ENCODE measurements around the gene FAM120C. TPM values are rescaled to one million over a fixed set of nuclear protein-coding genes. Genes with fewer than 3 reads are reported as not detected.

FAM120C gene
- total and polyA plus RNA-seq, 3 experiments from 2014 or later, result 4.8 to 9.0 (median 8.2) TPM

DNA sequence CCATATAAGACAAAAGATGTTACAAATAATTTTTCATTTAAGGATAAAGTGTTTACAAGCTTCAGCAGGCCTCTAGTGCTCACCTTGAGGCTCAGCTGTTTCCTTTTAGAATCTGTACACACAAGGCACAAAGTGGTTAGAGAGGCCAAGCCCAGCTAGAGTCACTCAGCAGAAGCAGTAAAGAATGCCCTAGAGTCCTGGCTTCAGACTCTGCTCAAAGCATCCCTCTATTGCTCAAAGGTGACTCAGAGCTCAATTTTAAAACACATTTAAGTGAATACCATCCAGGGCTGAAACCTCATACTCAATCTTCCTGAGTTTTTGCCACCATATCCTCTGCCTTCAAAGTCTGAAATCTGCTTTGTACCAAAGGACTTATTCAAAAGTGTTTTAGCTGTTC lies 116.2 kb downstream of the FAM120C start:
- Mint-ChIP-seq H3K4me1 (no peaks in the 10 kb centered on the region), H3K9me3 (no peaks in the 10 kb centered on the region), H3K4me3 (no peak overlapping the region), H3K36me3 (peaks cover 0 to 4% (median 2%) of the 10 kb centered on the region in 3 donors), H3K27me3 (peaks cover 0 to 3% of the 10 kb centered on the region in 2 donors), H3K27ac (no peak overlapping the region)
- DNase-seq, result no peak
- Histone ChIP-seq H3K9me3 (ENCODE audit: low read length) (no peaks in the 10 kb centered on the region), H3K27me3 (ENCODE audit: insufficient read depth, low read length, poor library complexity, severe bottlenecking) (no peaks in the 10 kb centered on the region), H3K4me1 (ENCODE audit: insufficient read depth, low read length) (no peaks in the 10 kb centered on the region), H3K36me3 (ENCODE audit: insufficient read depth, low read length) (no peaks in the 10 kb centered on the region), H3K27ac (ENCODE audit: low read depth, low read length) (no peak overlapping the region), H3K4me3 (ENCODE audit: low read length) (no peak overlapping the region)
- ChIA-PET POLR2A (no interaction called here), CTCF (no interaction called here)

DNA sequence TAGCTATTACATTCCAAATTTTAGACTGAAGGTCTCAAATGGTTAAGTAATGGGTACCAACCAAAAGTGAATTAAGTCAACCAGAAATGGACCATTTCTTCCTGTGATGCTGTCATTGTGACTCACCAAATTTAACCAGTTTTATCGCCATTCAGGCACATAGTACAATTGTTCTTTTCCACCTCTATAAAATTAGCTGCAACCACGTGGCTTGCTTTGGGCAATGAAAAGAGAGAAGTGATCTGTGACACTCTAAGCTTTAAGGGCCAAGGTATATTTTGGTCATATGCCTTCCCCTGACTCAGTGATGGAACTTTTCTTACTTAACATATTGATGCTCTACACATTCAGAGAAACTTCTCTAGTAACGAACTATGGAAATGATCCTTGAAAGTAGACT lies 118.5 kb downstream of the FAM120C start:
- Histone ChIP-seq H3K27ac (ENCODE audit: low read depth, low read length) (no peak overlapping the region), H3K36me3 (ENCODE audit: insufficient read depth, low read length) (no peaks in the 10 kb centered on the region), H3K9me3 (ENCODE audit: low read length) (no peaks in the 10 kb centered on the region), H3K4me3 (ENCODE audit: low read length) (no peak overlapping the region), H3K4me1 (ENCODE audit: insufficient read depth, low read length) (no peaks in the 10 kb centered on the region), H3K27me3 (ENCODE audit: insufficient read depth, low read length, poor library complexity, severe bottlenecking) (no peaks in the 10 kb centered on the region)
- Mint-ChIP-seq H3K27me3 (peaks cover 0 to 3% of the 10 kb centered on the region in 2 donors), H3K9me3 (no peaks in the 10 kb centered on the region), H3K36me3 (peaks cover 0 to 2% (median 0%) of the 10 kb centered on the region in 3 donors), H3K4me3 (no peak overlapping the region), H3K27ac (no peak overlapping the region), H3K4me1 (no peaks in the 10 kb centered on the region)
- CTCF ChIA-PET, result no interaction called here
- no peak for DNase-seq
- POLR2A ChIA-PET, result no interaction called here

DNA sequence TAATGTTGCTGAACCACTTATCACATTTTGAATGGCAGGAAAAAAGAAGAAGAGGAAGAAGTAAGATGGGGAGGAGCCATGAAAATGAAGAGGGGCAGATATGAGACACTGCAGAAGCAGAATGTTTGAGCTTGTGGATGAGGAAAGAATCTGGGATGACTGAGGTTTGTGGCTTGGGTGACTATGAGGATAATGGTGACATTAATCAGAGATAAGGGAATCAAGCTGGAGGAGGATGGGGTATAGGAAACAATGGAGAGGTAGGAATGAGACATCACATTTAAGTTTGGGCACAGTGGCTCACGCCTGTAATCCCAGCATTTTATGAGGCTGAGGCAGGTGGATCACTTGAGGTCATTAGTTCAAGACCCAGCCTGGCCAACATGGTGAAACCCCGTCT lies 119.7 kb downstream of the FAM120C start:
- Mint-ChIP-seq H3K27me3 (peaks cover 0 to 3% of the 10 kb centered on the region in 2 donors), H3K9me3 (no peaks in the 10 kb centered on the region), H3K4me3 (no peak overlapping the region), H3K27ac (no peak overlapping the region), H3K4me1 (no peaks in the 10 kb centered on the region), H3K36me3 (peaks cover 0 to 2% (median 0%) of the 10 kb centered on the region in 3 donors)
- ChIA-PET CTCF (no interaction called here), POLR2A (no interaction called here)
- H3K4me1 ChIP-seq (ENCODE audit: insufficient read depth, low read length), result no peaks in the 10 kb centered on the region
- no peak for DNase-seq
- no peaks in the 10 kb centered on the region for H3K36me3 ChIP-seq (ENCODE audit: insufficient read depth, low read length)
- no peak overlapping the region for H3K4me3 ChIP-seq (ENCODE audit: low read length)
- no peaks in the 10 kb centered on the region for H3K9me3 ChIP-seq (ENCODE audit: low read length)
- H3K27me3 ChIP-seq (ENCODE audit: insufficient read depth, low read length, poor library complexity, severe bottlenecking), result no peaks in the 10 kb centered on the region
- H3K27ac ChIP-seq (ENCODE audit: low read depth, low read length), result no peak overlapping the region

DNA sequence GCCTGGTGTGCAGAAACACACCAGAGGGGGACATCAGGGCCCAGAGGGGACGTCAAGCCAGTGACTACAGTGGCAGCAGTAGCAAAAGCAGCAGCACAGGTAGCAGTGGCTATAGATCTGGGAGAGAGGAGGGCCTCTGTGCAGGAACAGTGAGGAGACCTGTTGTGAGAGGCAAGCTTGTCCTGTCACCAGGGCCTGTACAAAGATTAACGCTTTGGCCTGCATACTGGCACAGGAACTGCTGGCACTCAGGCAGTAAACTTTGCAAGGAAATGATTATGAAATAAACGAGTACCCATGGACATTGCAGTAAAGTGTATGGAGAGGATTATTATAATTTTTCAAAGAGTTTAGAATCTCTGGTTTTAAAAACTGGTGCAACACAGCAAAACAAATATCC lies 133.3 kb downstream of the FAM120C start:
- Histone ChIP-seq H3K9me3 (ENCODE audit: low read length) (no peaks in the 10 kb centered on the region), H3K36me3 (ENCODE audit: insufficient read depth, low read length) (no peaks in the 10 kb centered on the region), H3K4me1 (ENCODE audit: insufficient read depth, low read length) (peaks cover 9% of the 10 kb centered on the region), H3K27me3 (ENCODE audit: insufficient read depth, low read length, poor library complexity, severe bottlenecking) (no peaks in the 10 kb centered on the region), H3K4me3 (ENCODE audit: low read length) (no peak overlapping the region), H3K27ac (ENCODE audit: low read depth, low read length) (no peak overlapping the region)
- H3K9me3 Mint-ChIP-seq, result no peaks in the 10 kb centered on the region
- no peak overlapping the region for H3K4me3 Mint-ChIP-seq
- no peaks in the 10 kb centered on the region for H3K36me3 Mint-ChIP-seq
- peak overlapping the region in 2 of 8 donors; percentile 38 to 74 for H3K27ac Mint-ChIP-seq
- DNase-seq, result no peak
- peaks cover 0 to 2% of the 10 kb centered on the region in 2 donors for H3K27me3 Mint-ChIP-seq
- H3K4me1 Mint-ChIP-seq, result peaks cover 6 to 9% (median 7%) of the 10 kb centered on the region in 3 donors
- POLR2A ChIA-PET, result no interaction called here
- CTCF ChIA-PET, result no interaction called here

DNA sequence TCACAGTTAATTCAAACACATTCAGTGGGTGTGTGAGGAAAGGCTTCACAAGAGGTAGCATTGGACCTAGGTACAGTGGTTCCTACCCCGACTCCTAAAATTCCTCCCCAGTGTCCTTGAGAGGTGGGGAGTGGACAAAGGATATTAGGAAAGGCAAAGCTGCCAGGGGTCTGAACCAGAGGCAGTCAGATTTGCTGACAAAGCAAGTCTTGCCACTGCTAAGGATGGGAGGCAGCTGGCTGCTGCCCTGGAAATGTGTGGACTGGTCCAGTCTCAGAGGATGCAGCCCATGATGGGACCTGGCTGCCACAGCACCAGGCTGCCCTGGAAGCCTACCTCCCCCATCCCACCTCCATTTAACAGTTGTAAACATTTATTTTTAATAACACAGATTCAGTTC lies 134.6 kb downstream of the FAM120C start:
- no peak overlapping the region for H3K4me3 ChIP-seq (ENCODE audit: low read length)
- POLR2A ChIA-PET, result no interaction called here
- no peak overlapping the region for H3K27ac ChIP-seq (ENCODE audit: low read depth, low read length)
- no peaks in the 10 kb centered on the region for H3K9me3 ChIP-seq (ENCODE audit: low read length)
- H3K27me3 ChIP-seq (ENCODE audit: insufficient read depth, low read length, poor library complexity, severe bottlenecking), result no peaks in the 10 kb centered on the region
- H3K36me3 ChIP-seq (ENCODE audit: insufficient read depth, low read length), result no peaks in the 10 kb centered on the region
- CTCF ChIA-PET, result no interaction called here
- H3K4me3 Mint-ChIP-seq, result no peak overlapping the region
- H3K36me3 Mint-ChIP-seq, result peaks cover 0 to 6% (median 0%) of the 10 kb centered on the region in 3 donors
- H3K4me1 ChIP-seq (ENCODE audit: insufficient read depth, low read length), result peaks cover 9% of the 10 kb centered on the region
- H3K4me1 Mint-ChIP-seq, result peaks cover 9 to 11% (median 9%) of the 10 kb centered on the region in 3 donors
- H3K9me3 Mint-ChIP-seq, result no peaks in the 10 kb centered on the region
- DNase-seq, result no peak
- H3K27ac Mint-ChIP-seq, result no peak overlapping the region
- H3K27me3 Mint-ChIP-seq, result peaks cover 0 to 2% of the 10 kb centered on the region in 2 donors

DNA sequence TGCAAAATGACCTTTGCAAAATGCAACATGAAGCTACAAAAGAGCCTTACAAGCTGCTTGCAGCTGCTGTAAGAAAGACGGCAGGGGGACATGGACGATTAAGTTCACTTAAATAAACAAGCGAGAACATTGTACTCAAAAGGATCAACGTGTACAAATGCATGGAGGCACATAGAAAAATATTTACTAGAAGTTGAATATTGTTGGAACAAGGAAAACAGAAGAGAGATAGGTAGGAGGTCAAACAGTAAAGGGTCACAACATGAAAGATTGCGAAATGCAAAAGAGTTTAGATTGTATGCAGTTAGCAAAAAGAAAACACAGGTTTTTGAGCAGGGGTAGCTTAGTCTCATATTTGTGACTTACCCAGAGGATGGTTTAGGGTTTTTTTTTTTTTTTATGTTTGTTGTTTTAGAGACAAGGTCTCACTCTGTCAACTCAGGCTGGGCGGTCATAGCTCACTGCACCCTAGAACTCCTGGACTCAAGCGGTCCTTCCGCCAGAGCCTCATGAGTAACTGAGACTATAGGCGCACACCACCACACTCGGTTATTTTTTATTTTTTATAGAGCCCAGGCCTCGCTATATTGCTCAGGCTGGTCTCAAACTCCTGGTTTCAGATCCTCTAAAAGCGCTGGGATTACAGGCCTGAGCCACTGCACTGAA lies 137.4 kb downstream of the FAM120C start:
- ChIA-PET CTCF (no interaction called here), POLR2A (interaction anchor here (2.5 kb wide), 1 partner anchor 594 kb away, joined by 15 read pairs; no protein-coding TSS in a partner anchor)
- Histone ChIP-seq H3K27me3 (ENCODE audit: insufficient read depth, low read length, poor library complexity, severe bottlenecking) (no peaks in the 10 kb centered on the region), H3K36me3 (ENCODE audit: insufficient read depth, low read length) (no peaks in the 10 kb centered on the region), H3K4me1 (ENCODE audit: insufficient read depth, low read length) (peaks cover 13% of the 10 kb centered on the region), H3K4me3 (ENCODE audit: low read length) (peak overlapping the region; percentile 57), H3K9me3 (ENCODE audit: low read length) (no peaks in the 10 kb centered on the region), H3K27ac (ENCODE audit: low read depth, low read length) (peak overlapping the region; percentile 81)
- H3K27ac Mint-ChIP-seq, result peak overlapping the region in 7 of 8 donors; percentile 82 to 100 (median 98)
- peak overlapping the region in 5 of 7 donors; percentile 19 to 94 (median 89) for H3K4me3 Mint-ChIP-seq
- peaks cover 0 to 20% (median 0%) of the 10 kb centered on the region in 3 donors for H3K36me3 Mint-ChIP-seq
- H3K9me3 Mint-ChIP-seq, result no peaks in the 10 kb centered on the region
- DNase-seq, result no peak
- peaks cover 18 to 22% (median 21%) of the 10 kb centered on the region in 3 donors for H3K4me1 Mint-ChIP-seq
- H3K27me3 Mint-ChIP-seq, result peaks cover 0 to 2% of the 10 kb centered on the region in 2 donors

DNA sequence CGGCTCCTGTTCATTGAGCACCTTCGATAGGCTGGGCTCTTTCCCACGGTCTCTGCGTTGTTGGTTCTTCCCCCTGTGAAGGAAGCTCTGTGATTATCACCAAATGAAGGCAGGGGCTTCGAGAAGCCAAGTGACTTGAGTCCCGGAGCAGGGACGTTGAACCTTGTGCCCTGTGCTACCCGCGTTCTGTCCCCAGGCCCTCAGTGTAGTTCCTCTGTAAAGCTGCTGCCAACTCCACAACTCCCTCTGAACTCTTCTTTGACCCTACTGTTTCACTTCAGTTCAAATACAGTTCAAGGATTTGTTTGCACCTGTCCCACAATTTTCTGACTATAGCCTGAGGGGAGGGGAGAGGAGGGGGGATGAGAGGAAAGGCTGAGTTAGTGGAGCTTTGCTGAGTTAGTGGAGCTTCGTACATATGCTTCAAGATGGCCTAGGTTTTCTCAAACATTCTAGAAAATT lies 138.1 kb downstream of the FAM120C start:
- H3K4me3 ChIP-seq (ENCODE audit: low read length), result peak overlapping the region; percentile 57
- POLR2A ChIA-PET, result interaction anchor here (0.6 to 2.5 kb wide), 6 partner anchors 138 to 764 kb away, joined by 3 to 19 read pairs (median 10); partner anchors contain the start of genes FAM120C and GNL3L
- DNase-seq, result no peak

DNA sequence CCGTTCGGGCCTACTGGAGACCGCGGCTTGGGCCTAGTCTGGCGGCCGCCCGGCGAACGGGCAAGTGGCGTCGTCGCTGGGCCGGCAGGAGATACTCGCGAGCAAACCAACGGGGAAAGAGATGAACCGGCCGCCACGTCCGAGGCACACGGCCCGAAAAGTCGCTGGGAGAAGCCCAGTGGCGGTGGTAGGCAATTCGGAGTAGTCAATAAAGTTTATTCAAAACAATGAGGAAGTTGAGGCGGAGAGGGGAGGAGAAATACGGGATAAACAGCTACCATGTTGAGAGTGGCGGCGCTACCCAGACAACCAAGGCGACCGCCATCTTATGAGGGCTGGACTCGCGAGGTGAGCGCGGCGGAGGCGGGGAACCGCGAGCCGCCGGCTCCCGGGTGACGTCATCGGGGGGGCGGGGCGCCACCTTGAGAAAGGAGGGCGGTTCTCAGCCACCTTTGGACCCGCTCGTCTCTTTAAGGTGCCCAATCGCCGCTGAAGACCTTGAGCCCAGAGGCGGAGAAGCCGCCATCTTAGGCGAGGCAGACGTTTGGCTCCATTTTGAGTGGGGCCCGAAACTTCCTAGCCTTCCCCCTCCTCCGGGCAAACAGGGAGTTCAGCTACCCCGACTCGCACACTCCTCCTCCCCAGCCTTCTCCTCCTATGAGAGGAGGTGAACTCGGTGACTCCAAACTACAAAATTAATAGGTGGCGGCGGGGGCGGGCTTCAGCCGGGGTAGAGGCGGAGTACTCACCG lies 138.8 kb downstream of the FAM120C start, which contains the start of gene PHF8:
Gene PHF8, minus strand, starts transcription at position 348 of the 751 bp plus-strand sequence. CDS start 1,745 bp downstream, outside the sequence.
- Histone ChIP-seq H3K9me3 (ENCODE audit: low read length) (no peaks in the 10 kb centered on the region), H3K36me3 (ENCODE audit: insufficient read depth, low read length) (no peaks in the 10 kb centered on the region), H3K27ac (ENCODE audit: low read depth, low read length) (peak within 1 kb of the TSS; percentile 81), H3K4me1 (ENCODE audit: insufficient read depth, low read length) (peaks cover 13% of the 10 kb centered on the region), H3K27me3 (ENCODE audit: insufficient read depth, low read length, poor library complexity, severe bottlenecking) (no peaks in the 10 kb centered on the region), H3K4me3 (ENCODE audit: low read length) (peak within 1 kb of the TSS; percentile 85)
- no peaks in the 10 kb centered on the region for H3K9me3 Mint-ChIP-seq
- H3K4me3 Mint-ChIP-seq, result peak within 1 kb of the TSS; percentile 89 to 97 (median 94)
- peaks cover 0 to 32% (median 0%) of the 10 kb centered on the region in 3 donors for H3K36me3 Mint-ChIP-seq
- peaks cover 0 to 2% of the 10 kb centered on the region in 2 donors for H3K27me3 Mint-ChIP-seq
- ChIA-PET CTCF (no interaction called here), POLR2A (interaction anchor here (0.6 to 2.5 kb wide), 6 partner anchors 138 to 764 kb away, joined by 3 to 19 read pairs (median 10); partner anchors contain the start of genes FAM120C and GNL3L)
- peak; percentile 91 to 97 (median 94) for DNase-seq
- H3K4me1 Mint-ChIP-seq, result peaks cover 24 to 28% (median 27%) of the 10 kb centered on the region in 3 donors
- peak within 1 kb of the TSS; percentile 96 to 100 (median 98) for H3K27ac Mint-ChIP-seq

More for the DNA sequence above, 138.1 kb downstream of the FAM120C start:
- peak overlapping the region; percentile 96 to 100 (median 98) for H3K27ac Mint-ChIP-seq
- H3K9me3 ChIP-seq (ENCODE audit: low read length), result no peaks in the 10 kb centered on the region
- H3K27me3 Mint-ChIP-seq, result peaks cover 0 to 2% of the 10 kb centered on the region in 2 donors
- H3K27me3 ChIP-seq (ENCODE audit: insufficient read depth, low read length, poor library complexity, severe bottlenecking), result no peaks in the 10 kb centered on the region
- peaks cover 23 to 24% (median 24%) of the 10 kb centered on the region in 3 donors for H3K4me1 Mint-ChIP-seq
- CTCF ChIA-PET, result no interaction called here
- H3K9me3 Mint-ChIP-seq, result no peaks in the 10 kb centered on the region
- H3K36me3 Mint-ChIP-seq, result peaks cover 0 to 28% (median 0%) of the 10 kb centered on the region in 3 donors
- peak overlapping the region; percentile 81 for H3K27ac ChIP-seq (ENCODE audit: low read depth, low read length)
- H3K36me3 ChIP-seq (ENCODE audit: insufficient read depth, low read length), result no peaks in the 10 kb centered on the region
- peaks cover 13% of the 10 kb centered on the region for H3K4me1 ChIP-seq (ENCODE audit: insufficient read depth, low read length)
- peak overlapping the region; percentile 89 to 97 (median 94) for H3K4me3 Mint-ChIP-seq

Measured in CD8-positive, alpha-beta memory T cell (primary cell).